DND-41 (cell line): ENCODE data around the gene PHOSPHO2.

Source experiments
- CTCF ChIP-seq: IDR thresholded peaks from 2 replicates; pipeline ENCODE4 v1.5.1; 2012; ENCODE audit warnings: borderline replicate concordance, low read length, moderate library complexity, mild to moderate bottlenecking; ENCODE audit not compliant: poor library complexity, severe bottlenecking; ENCODE audit errors: extremely low read depth
- EZH2 ChIP-seq: IDR thresholded peaks from 3 replicates; pipeline ENCODE4 v1.6.1; 2012; ENCODE audit warnings: borderline replicate concordance, low read depth, mild to moderate bottlenecking, moderate library complexity, low read length, inconsistent platforms; ENCODE audit not compliant: severe bottlenecking

- TF ChIP-seq CTCF = no peak
- no peak for TF ChIP-seq EZH2
Observed at GRCh38 chr2:169662744-169663143, 31.5 kb upstream of the PHOSPHO2 start.
